ENCODE data around the gene HFE. TPM values are rescaled to one million over a fixed set of nuclear protein-coding genes. Genes with fewer than 3 reads are reported as not detected.

HFE gene
- total and polyA plus RNA-seq, 10 of the 15 experiments (the other 5 are each of a cell fraction or from before 2014, with no cell fraction given), result 0.52 to 5.9 (median 1.7) TPM

GRCh38 chr6:26122402-26122792, 35.2 kb downstream of the HFE start (continued):
- TF ChIP-seq MXI1 (IDR thresholded peaks at IDR 0.05; ENCODE audit: low read depth, low read length) (no peak), SMAD5 (IDR thresholded peaks at IDR 0.05; ENCODE audit: low read depth) (no peak), STAT3 (IDR thresholded peaks at IDR 0.05; ENCODE audit: low read depth, low read length) (no peak)

- DNase-seq (ENCODE audit: low read depth, low spot score) (peak; percentile 99), ATAC-seq (peak; percentile 71), FAIRE-seq (peak; percentile 83)
- Histone ChIP-seq H3K4me1 (ENCODE audit: control insufficient read depth, insufficient read depth, low read length) (peaks cover 3% of the 10 kb centered on the region; the same call in 1 of the 2 replicates), H3K9me3 (replicated peaks; ENCODE audit: control insufficient read depth, insufficient read depth, low read length) (no peaks in the 10 kb centered on the region; the same call in 2 of the 3 replicates), H3K4me3 (peak overlapping the region; percentile 65), H2AFZ (ENCODE audit: control insufficient read depth, low read depth, low read length) (peak overlapping the region; percentile 30; the same call in 1 of the 2 replicates), H3K4me2 (ENCODE audit: control insufficient read depth, insufficient read depth) (peak overlapping the region; percentile 89), H3K9ac (ENCODE audit: control insufficient read depth, insufficient read depth, low read length) (peak overlapping the region; percentile 88), H3K27ac (ENCODE audit: control insufficient read depth, insufficient read depth) (peak overlapping the region; percentile 95), H4K20me1 (ENCODE audit: control insufficient read depth, insufficient read depth) (peaks cover 6% of the 10 kb centered on the region; the same call in 1 of the 2 replicates), H3K79me2 (ENCODE audit: control insufficient read depth, insufficient read depth, low read length) (peaks cover 46% of the 10 kb centered on the region), H3K36me3 (ENCODE audit: control insufficient read depth in 2 of 2, insufficient read depth in 2 of 2, low read length in 1 of 2) (peaks cover 0 to 3% of the 10 kb centered on the region in 2 experiments; a peak in 1 of 4 replicates), H3K27me3 (replicated peaks in 1 of 2; ENCODE audit: control insufficient read depth in 2 of 2, insufficient read depth in 2 of 2, low read length in 1 of 2) (no peaks in the 10 kb centered on the region)
- POLR2A ChIA-PET, result interaction anchor here (0.5 to 6.4 kb wide), 24 partner anchors 13 to 1770 kb away, joined by 3 to 119 read pairs (median 6); a partner anchor contains a TSS
- in situ Hi-C loops (cut with MboI), result loop anchor here (5.0 to 10.0 kb wide), 3 partner anchors 74 to 1712 kb away; a partner anchor contains a TSS
- RAD21 ChIA-PET (ENCODE audit: unreplicated experiment), result interaction anchor here (0.6 to 7.2 kb wide), 18 partner anchors 13 to 1771 kb away, joined by 3 to 96 read pairs (median 4); a partner anchor contains a TSS
- SMC1A ChIA-PET (ENCODE audit: uncharacterized antibody, unreplicated experiment), result interaction anchor here (0.6 to 3.3 kb wide), 19 partner anchors 10 to 446 kb away, joined by 3 to 34 read pairs (median 4); a partner anchor contains a TSS
- CTCF ChIA-PET, result interaction anchor here (1.1 to 2.3 kb wide), 5 partner anchors 34 to 75 kb away, joined by 3 to 9 read pairs (median 6); a partner anchor contains a TSS
- BruUV-seq (replicated peaks), result no TSS peak
- intact Hi-C loops (cut with micrococcal nuclease; ENCODE audit: unreplicated experiment), result loop anchor here (1.0 to 5.0 kb wide), 6 partner anchors 19 to 1770 kb away; a partner anchor contains a TSS
- under 1% methylated on average over 38 of the region's 38 CpGs for WGBS (ENCODE audit: insufficient coverage, insufficient replicate concordance, low lambda C conversion rate, missing lambda C conversion rate)
- TF ChIP-seq CEBPB (IDR thresholded peaks at IDR 0.05; ENCODE audit: borderline replicate concordance in 1 of 2, low read depth in 2 of 2, low read length in 2 of 2) (peak in 1 of 2 experiments; percentile 81; a peak in 1 of 4 replicates), ZBTB33 (IDR thresholded peaks at IDR 0.05) (peak; percentile 67), BMI1 (IDR thresholded peaks at IDR 0.05; ENCODE audit: borderline replicate concordance) (peak; percentile 73), HSF1 (IDR thresholded peaks at IDR 0.05; ENCODE audit: low read depth, low read length) (peak; percentile 70; the same call in 1 of the 2 replicates), LARP7 (IDR thresholded peaks at IDR 0.05) (no peak; the same call in none of the 2 replicates), RB1 (IDR thresholded peaks at IDR 0.05; ENCODE audit: borderline replicate concordance) (no peak), ATF2 (IDR thresholded peaks at IDR 0.05; ENCODE audit: low read length) (peak; percentile 94), BCL11A (IDR thresholded peaks at IDR 0.05; ENCODE audit: low read depth, low read length) (peak; percentile 56; the same call in 1 of the 2 replicates), RAD51 (IDR thresholded peaks at IDR 0.05) (no peak), MEF2B (IDR thresholded peaks at IDR 0.05; ENCODE audit: partially characterized antibody, poor library complexity, severe bottlenecking) (peak; percentile 19), BRCA1 (IDR thresholded peaks at IDR 0.05; ENCODE audit: low read depth, low read length) (no peak), SMAD1 (IDR thresholded peaks at IDR 0.05; ENCODE audit: low read depth, partially characterized antibody) (no peak)
These were observed 35.8 kb downstream of the HFE start for GRCh38 chr6:26122793-26123674.

Measured in GM12878 (cell line).